A673 (cell line): Measurements from ENCODE around the gene ACY1. TPM values are rescaled to one million over a fixed set of nuclear protein-coding genes. Genes with fewer than 3 reads are reported as not detected.

Source experiments
- BruUV-seq: library from RNA; stranded (reverse); fragments of 400-500 nt; replicated peaks from 2 replicates; lab custom pipeline; 2021; lab: Mats Ljungman, UMichigan
- CTCF ChIA-PET: fragments of 300-600 bp; sonication (Branson Sonifier 250); formaldehyde crosslinking; loops from one replicate; lab custom pipeline; 2022; ENCODE audit warnings: antibody characterized with exemption; lab: Charles Lee
- POLR2A ChIA-PET: fragments of 300-600 bp; sonication (Branson Sonifier 250); formaldehyde crosslinking; loops from one replicate; lab custom pipeline; 2022; ENCODE audit warnings: antibody characterized with exemption; ENCODE audit not compliant: low non-redundant PET; lab: Charles Lee
- DNase-seq: peaks from one replicate; pipeline ENCODE4 v3.0.0-alpha.2; 2015; ENCODE audit warnings: low spot score
- H3K27ac ChIP-seq: fragments of 200-600 bp; sonication (generic); 2 replicates; pipeline ENCODE4 v1.5.1; 2016; ENCODE audit warnings: mixed run types, low read depth, mild to moderate bottlenecking, mixed read lengths, antibody characterized with exemption, low read length; ENCODE audit not compliant: poor library complexity, severe bottlenecking
- H3K27me3 ChIP-seq: fragments of 200-600 bp; sonication (generic); replicated peaks from 2 replicates; pipeline ENCODE4 v1.6.1; 2017; ENCODE audit warnings: mixed run types, low read depth, mild to moderate bottlenecking, mixed read lengths, antibody characterized with exemption, low read length; ENCODE audit not compliant: insufficient read depth, poor library complexity
- H3K36me3 ChIP-seq: fragments of 200-600 bp; sonication (generic); 2 replicates; pipeline ENCODE4 v1.6.1; 2016; ENCODE audit warnings: mixed run types, mild to moderate bottlenecking, mixed read lengths, antibody characterized with exemption, low read length; ENCODE audit not compliant: insufficient read depth, poor library complexity, severe bottlenecking
- H3K4me1 ChIP-seq: fragments of 200-600 bp; sonication (generic); 2 replicates; pipeline ENCODE4 v1.6.1; 2017; ENCODE audit warnings: mixed run types, mild to moderate bottlenecking, mixed read lengths, antibody characterized with exemption, low read length; ENCODE audit not compliant: insufficient read depth, poor library complexity, severe bottlenecking
- H3K4me3 ChIP-seq: fragments of 200-600 bp; sonication (generic); 2 replicates; pipeline ENCODE4 v1.5.1; 2016; ENCODE audit warnings: low read depth, mixed run types, mild to moderate bottlenecking, mixed read lengths, low read length; ENCODE audit not compliant: poor library complexity, severe bottlenecking
- H3K9me3 ChIP-seq: fragments of 200-600 bp; sonication (generic); 2 replicates; pipeline ENCODE4 v1.6.1; 2016; ENCODE audit warnings: mixed run types, low read depth, mild to moderate bottlenecking, mixed read lengths, antibody characterized with exemption, low read length; ENCODE audit not compliant: poor library complexity, severe bottlenecking
- EZH2 ChIP-seq: fragments of 200-600 bp; sonication (generic); IDR thresholded peaks from 2 replicates; pipeline ENCODE4 v1.6.1; 2017; ENCODE audit warnings: borderline replicate concordance, low read depth, mild to moderate bottlenecking, mixed read lengths, antibody characterized with exemption, low read length; ENCODE audit not compliant: poor library complexity, severe bottlenecking
- intact Hi-C: fragments of 100-400 bp; cut with micrococcal nuclease; formaldehyde crosslinking; loops from one replicate; pipeline ENCODE4 v1.10.0; 2022; ENCODE audit not compliant: unreplicated experiment
- total RNA-seq: library from RNA; stranded (reverse); gene quantifications from 2 replicates; pipeline ENCODE4 v1.2.3, GENCODE V29; 2021
- TF ChIP-seq, protein P1 (sequence below): fragments of 300-800, 200-600 bp; sonication (generic); conservative IDR thresholded peaks from 2 replicates; pipeline ENCODE4 v1.5.1; 2017; ENCODE audit warnings: low read depth, mild to moderate bottlenecking, antibody characterized with exemption, low read length, moderate library complexity, mixed read lengths

The ACY1 gene
- total RNA-seq, 1 experiment from 2014 or later, result 6.4 TPM

GRCh38 chr3:51954713-51955112 lies 28.6 kb upstream of the ACY1 start:
- H3K27me3 ChIP-seq, result no peaks in the 10 kb centered on the region
- POLR2A ChIA-PET, result no interaction called here

DNA sequence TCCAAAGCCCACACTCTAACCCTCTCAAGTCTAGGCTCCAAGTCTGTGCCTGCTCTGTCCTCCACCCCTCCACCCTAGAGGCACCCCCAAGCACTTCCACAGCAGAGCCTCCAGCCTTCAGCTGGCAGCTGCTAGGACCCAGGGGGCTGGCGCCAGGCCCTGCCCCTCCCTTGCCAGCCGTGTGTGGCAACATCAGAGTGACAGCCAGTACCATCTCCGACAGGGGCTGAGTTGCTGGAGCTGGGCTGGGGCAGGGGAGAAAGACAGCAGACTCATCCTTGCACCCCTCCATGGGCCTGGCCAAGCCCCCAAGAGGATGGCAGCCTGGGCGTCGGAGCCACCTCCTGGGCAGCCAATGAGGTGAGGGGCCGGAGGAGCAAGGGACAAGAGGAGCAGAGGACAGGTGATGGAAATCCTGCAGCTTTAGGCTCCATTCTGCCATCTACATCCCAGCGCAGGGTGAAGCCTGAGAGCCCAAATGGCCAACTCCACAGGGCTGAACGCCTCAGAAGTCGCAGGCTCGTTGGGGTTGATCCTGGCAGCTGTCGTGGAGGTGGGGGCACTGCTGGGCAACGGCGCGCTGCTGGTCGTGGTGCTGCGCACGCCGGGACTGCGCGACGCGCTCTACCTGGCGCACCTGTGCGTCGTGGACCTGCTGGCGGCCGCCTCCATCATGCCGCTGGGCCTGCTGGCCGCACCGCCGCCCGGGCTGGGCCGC lies 28.0 kb upstream of the ACY1 start, which contains the start of gene GPR62:
GPR62 (plus strand) TSS at position 207 of the 718 bp plus-strand sequence; CDS start at position 479, 272 bp downstream.
- intact Hi-C loops, result no loop called here
- Histone ChIP-seq H3K4me3 (peak within 1 kb of the TSS; percentile 34), H3K9me3 (no peaks in the 10 kb centered on the region), H3K27ac (no peak within 1 kb of the TSS), H3K36me3 (no peaks in the 10 kb centered on the region), H3K27me3 (no peaks in the 10 kb centered on the region), H3K4me1 (no peaks in the 10 kb centered on the region)
- POLR2A ChIA-PET, result no interaction called here
- CTCF ChIA-PET, result interaction anchor here (0.7 kb wide), 1 partner anchor 19 kb away, joined by 3 read pairs; the partner anchor contains the start of gene ABHD14B
- no peak for DNase-seq
- TF ChIP-seq, protein P1, sequence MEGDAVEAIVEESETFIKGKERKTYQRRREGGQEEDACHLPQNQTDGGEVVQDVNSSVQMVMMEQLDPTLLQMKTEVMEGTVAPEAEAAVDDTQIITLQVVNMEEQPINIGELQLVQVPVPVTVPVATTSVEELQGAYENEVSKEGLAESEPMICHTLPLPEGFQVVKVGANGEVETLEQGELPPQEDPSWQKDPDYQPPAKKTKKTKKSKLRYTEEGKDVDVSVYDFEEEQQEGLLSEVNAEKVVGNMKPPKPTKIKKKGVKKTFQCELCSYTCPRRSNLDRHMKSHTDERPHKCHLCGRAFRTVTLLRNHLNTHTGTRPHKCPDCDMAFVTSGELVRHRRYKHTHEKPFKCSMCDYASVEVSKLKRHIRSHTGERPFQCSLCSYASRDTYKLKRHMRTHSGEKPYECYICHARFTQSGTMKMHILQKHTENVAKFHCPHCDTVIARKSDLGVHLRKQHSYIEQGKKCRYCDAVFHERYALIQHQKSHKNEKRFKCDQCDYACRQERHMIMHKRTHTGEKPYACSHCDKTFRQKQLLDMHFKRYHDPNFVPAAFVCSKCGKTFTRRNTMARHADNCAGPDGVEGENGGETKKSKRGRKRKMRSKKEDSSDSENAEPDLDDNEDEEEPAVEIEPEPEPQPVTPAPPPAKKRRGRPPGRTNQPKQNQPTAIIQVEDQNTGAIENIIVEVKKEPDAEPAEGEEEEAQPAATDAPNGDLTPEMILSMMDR, result no peak
- no peak for TF ChIP-seq EZH2
- no TSS peak for BruUV-seq

More at GRCh38 chr3:51954713-51955112, 28.6 kb upstream of the ACY1 start:
- no peaks in the 10 kb centered on the region for H3K9me3 ChIP-seq
- DNase-seq, result no peak
- H3K27ac ChIP-seq, result no peak overlapping the region
- H3K36me3 ChIP-seq, result no peaks in the 10 kb centered on the region
- no peak overlapping the region for H3K4me3 ChIP-seq
- CTCF ChIA-PET, result no interaction called here
- intact Hi-C loops, result no loop called here
- H3K4me1 ChIP-seq, result no peaks in the 10 kb centered on the region
- TF ChIP-seq, protein P1, result no peak
- TF ChIP-seq EZH2, result no peak
- BruUV-seq, result no TSS peak

DNA sequence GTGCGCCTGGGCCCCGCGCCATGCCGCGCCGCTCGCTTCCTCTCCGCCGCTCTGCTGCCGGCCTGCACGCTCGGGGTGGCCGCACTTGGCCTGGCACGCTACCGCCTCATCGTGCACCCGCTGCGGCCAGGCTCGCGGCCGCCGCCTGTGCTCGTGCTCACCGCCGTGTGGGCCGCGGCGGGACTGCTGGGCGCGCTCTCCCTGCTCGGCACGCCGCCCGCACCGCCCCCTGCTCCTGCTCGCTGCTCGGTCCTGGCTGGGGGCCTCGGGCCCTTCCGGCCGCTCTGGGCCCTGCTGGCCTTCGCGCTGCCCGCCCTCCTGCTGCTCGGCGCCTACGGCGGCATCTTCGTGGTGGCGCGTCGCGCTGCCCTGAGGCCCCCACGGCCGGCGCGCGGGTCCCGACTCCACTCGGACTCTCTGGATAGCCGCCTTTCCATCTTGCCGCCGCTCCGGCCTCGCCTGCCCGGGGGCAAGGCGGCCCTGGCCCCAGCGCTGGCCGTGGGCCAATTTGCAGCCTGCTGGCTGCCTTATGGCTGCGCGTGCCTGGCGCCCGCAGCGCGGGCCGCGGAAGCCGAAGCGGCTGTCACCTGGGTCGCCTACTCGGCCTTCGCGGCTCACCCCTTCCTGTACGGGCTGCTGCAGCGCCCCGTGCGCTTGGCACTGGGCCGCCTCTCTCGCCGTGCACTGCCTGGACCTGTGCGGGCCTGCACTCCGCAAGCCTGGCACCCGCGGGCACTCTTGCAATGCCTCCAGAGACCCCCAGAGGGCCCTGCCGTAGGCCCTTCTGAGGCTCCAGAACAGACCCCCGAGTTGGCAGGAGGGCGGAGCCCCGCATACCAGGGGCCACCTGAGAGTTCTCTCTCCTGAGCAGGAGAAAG lies 27.2 kb upstream of the ACY1 start:
- Histone ChIP-seq H3K36me3 (no peaks in the 10 kb centered on the region), H3K4me3 (peak overlapping the region; percentile 34), H3K4me1 (no peaks in the 10 kb centered on the region), H3K27me3 (no peaks in the 10 kb centered on the region), H3K27ac (no peak overlapping the region), H3K9me3 (no peaks in the 10 kb centered on the region)
- ChIA-PET POLR2A (no interaction called here), CTCF (no interaction called here)
- intact Hi-C loops, result no loop called here
- DNase-seq, result peak; percentile 51
- BruUV-seq, result no TSS peak
- no peak for TF ChIP-seq EZH2
- TF ChIP-seq, protein P1, result peak; percentile 51
